Measurements from ENCODE around the gene TSTD2. TPM values are rescaled to one million over a fixed set of nuclear protein-coding genes. Genes with fewer than 3 reads are reported as not detected.

The TSTD2 gene
- total RNA-seq, 3 donors from 2014 or later = 18.8 to 28.2 (median 26.6) TPM

- H3K4me1 ChIP-seq (ENCODE audit: low read depth) = no peaks in the 10 kb centered on the region
- no peak overlapping the region for H3K4me3 ChIP-seq
- no peak for DNase-seq
- no peaks in the 10 kb centered on the region for H3K9me3 ChIP-seq
- H3K36me3 ChIP-seq (ENCODE audit: low read depth) = no peaks in the 10 kb centered on the region
- no peak for ATAC-seq
- no peak for TF ChIP-seq CTCF (IDR thresholded peaks at IDR 0.05)
- intact Hi-C loops (cut with DNase I, micrococcal nuclease) = no loop called here
Measured at GRCh38 chr9:97571664-97572063, 61.5 kb downstream of the TSTD2 start.

- Histone ChIP-seq H3K4me3 (no peak overlapping the region), H3K4me1 (ENCODE audit: low read depth) (no peaks in the 10 kb centered on the region), H3K9me3 (no peaks in the 10 kb centered on the region), H3K36me3 (ENCODE audit: low read depth) (no peaks in the 10 kb centered on the region)
- no peak for DNase-seq
- no peak for TF ChIP-seq CTCF (IDR thresholded peaks at IDR 0.05)
- intact Hi-C loops (cut with DNase I, micrococcal nuclease) = no loop called here
- ATAC-seq = no peak
Measured at GRCh38 chr9:97570899-97571298, 62.3 kb downstream of the TSTD2 start.

- no peak for DNase-seq
- intact Hi-C loops (cut with DNase I, micrococcal nuclease) = no loop called here
- no peak for TF ChIP-seq CTCF (IDR thresholded peaks at IDR 0.05)
- Histone ChIP-seq H3K36me3 (ENCODE audit: low read depth) (no peaks in the 10 kb centered on the region), H3K9me3 (no peaks in the 10 kb centered on the region), H3K4me3 (no peak overlapping the region), H3K4me1 (ENCODE audit: low read depth) (no peaks in the 10 kb centered on the region)
- no peak for ATAC-seq
Measured at GRCh38 chr9:97568461-97569275, 64.5 kb downstream of the TSTD2 start.

GRCh38 chr9:97567894-97568202, 65.3 kb downstream of the TSTD2 start:
- no peak for ATAC-seq
- no peaks in the 10 kb centered on the region for H3K36me3 ChIP-seq (ENCODE audit: low read depth)
- H3K4me3 ChIP-seq = no peak overlapping the region
- no peak for DNase-seq
- no peaks in the 10 kb centered on the region for H3K9me3 ChIP-seq
- TF ChIP-seq CTCF (IDR thresholded peaks at IDR 0.05) = no peak
- intact Hi-C loops (cut with DNase I, micrococcal nuclease) = no loop called here
- no peaks in the 10 kb centered on the region for H3K4me1 ChIP-seq (ENCODE audit: low read depth)

- Histone ChIP-seq H3K4me3 (no peak overlapping the region), H3K4me1 (ENCODE audit: low read depth) (no peaks in the 10 kb centered on the region), H3K36me3 (ENCODE audit: low read depth) (no peaks in the 10 kb centered on the region), H3K9me3 (no peaks in the 10 kb centered on the region)
- DNase-seq = no peak
- no peak for TF ChIP-seq CTCF (IDR thresholded peaks at IDR 0.05)
- intact Hi-C loops (cut with DNase I, micrococcal nuclease) = no loop called here
- ATAC-seq = no peak
Measured at GRCh38 chr9:97567182-97567893, 65.8 kb downstream of the TSTD2 start.

All from mucosa of descending colon (tissue), 3 donors.